Measurements from ENCODE around the gene ASL.
"Not testable (repeated sequence)": the region's sequence is repeated elsewhere in the genome, so short reads cannot be mapped to it uniquely, and the experiment has no call there.

- TF ChIP-seq ELF4 (IDR thresholded peaks at IDR 0.05); PKNOX1 (IDR thresholded peaks at IDR 0.05); TARDBP (IDR thresholded peaks at IDR 0.05); SP1 (IDR thresholded peaks at IDR 0.05); FOXA1 (IDR thresholded peaks at IDR 0.05); BHLHE40 (IDR thresholded peaks at IDR 0.05; ENCODE audit: borderline replicate concordance): not testable (repeated sequence)
Measured at GRCh38 chr7:66044498-66044854, 31.1 kb upstream of the ASL start.

All from HEK293T (cell line).